ENCODE measurements around the gene CDC14A. TPM values are rescaled to one million over a fixed set of nuclear protein-coding genes. Genes with fewer than 3 reads are reported as not detected.

CDC14A gene
- total RNA-seq, 6 experiments from 2014 or later = 2.4 to 5.1 (median 3.0) TPM

DNA sequence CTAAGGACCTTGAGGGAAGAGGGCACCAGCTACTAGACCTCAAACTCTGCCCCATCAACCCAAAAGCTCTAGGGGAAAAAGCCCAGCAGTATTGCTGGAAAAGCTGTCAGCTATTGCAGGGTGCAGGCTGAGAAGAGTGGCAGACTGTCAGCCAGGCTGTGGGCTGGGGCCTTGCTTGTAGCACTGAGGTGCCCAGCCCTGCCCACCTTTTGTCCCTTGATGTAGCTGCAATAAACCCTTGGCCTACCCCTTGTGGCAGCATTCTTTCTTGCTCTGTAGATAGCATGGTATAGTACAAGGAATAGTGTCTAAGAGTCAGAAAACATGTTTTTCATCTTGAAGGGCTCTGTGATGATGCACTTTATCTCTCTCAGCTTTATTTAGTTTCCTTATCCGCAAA is 39.4 kb downstream of the CDC14A start:
- Mint-ChIP-seq H3K4me1 (ENCODE audit: low read depth) (peaks cover 20% of the 10 kb centered on the region), H3K4me3 (no peak overlapping the region)

DNA sequence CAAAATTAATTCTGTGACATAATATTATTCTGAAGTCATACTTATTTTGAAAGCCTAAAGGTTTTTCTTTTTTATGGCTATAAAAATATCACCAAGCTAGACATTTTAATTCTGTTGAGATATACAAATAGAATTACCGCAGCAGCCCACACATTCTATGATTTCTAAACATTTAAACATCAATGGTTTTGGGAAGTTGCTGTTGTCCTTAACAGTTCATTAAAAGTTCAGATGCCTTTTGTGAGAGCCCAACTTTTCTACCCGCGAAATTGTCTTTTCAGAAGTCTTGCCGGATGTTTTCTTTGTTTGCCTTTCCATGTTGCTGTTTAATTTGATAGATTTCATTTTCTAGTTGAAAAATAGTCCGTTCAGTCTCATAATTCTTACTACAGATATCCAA is 40.5 kb downstream of the CDC14A start:
- TF ChIP-seq, protein P1, sequence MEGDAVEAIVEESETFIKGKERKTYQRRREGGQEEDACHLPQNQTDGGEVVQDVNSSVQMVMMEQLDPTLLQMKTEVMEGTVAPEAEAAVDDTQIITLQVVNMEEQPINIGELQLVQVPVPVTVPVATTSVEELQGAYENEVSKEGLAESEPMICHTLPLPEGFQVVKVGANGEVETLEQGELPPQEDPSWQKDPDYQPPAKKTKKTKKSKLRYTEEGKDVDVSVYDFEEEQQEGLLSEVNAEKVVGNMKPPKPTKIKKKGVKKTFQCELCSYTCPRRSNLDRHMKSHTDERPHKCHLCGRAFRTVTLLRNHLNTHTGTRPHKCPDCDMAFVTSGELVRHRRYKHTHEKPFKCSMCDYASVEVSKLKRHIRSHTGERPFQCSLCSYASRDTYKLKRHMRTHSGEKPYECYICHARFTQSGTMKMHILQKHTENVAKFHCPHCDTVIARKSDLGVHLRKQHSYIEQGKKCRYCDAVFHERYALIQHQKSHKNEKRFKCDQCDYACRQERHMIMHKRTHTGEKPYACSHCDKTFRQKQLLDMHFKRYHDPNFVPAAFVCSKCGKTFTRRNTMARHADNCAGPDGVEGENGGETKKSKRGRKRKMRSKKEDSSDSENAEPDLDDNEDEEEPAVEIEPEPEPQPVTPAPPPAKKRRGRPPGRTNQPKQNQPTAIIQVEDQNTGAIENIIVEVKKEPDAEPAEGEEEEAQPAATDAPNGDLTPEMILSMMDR (IDR thresholded peaks at IDR 0.05) = no peak
- no peaks in the 10 kb centered on the region for H3K9me3 Mint-ChIP-seq
- H3K36me3 Mint-ChIP-seq (ENCODE audit: low read depth) = no peaks in the 10 kb centered on the region
- DNase-seq = no peak
- no peak overlapping the region for H3K27ac Mint-ChIP-seq
- H3K27me3 Mint-ChIP-seq (ENCODE audit: insufficient read depth) = no peaks in the 10 kb centered on the region; the same call in 1 of the 2 replicates
- no peak overlapping the region for H3K4me3 Mint-ChIP-seq
- peaks cover 11% of the 10 kb centered on the region for H3K4me1 Mint-ChIP-seq (ENCODE audit: low read depth)

More for the DNA sequence above, 39.4 kb downstream of the CDC14A start:
- no peaks in the 10 kb centered on the region for H3K36me3 Mint-ChIP-seq (ENCODE audit: low read depth)
- TF ChIP-seq, protein P1 (IDR thresholded peaks at IDR 0.05) = no peak
- DNase-seq = no peak
- H3K9me3 Mint-ChIP-seq = no peaks in the 10 kb centered on the region
- no peak overlapping the region for H3K27ac Mint-ChIP-seq
- H3K27me3 Mint-ChIP-seq (ENCODE audit: insufficient read depth) = no peaks in the 10 kb centered on the region; the same call in 1 of the 2 replicates

DNA sequence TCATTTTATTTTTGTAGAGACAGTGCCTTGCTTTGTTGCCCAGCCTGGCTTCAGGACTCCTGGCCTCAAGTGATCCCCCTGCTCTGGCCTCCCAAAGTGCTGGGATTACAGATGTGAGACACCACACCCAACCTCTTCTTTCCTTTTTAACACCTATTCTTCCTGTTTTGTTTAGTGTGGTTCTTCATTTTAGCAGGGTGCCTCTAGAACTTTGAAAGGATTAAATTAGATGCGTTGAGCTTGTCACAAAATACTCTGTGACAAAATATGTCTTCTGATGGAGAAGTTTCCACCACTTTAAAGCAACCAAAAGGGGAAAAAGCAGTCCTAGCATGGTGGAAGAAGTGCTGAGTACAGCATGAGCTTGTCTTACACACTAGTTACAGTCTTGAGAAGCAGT is 42.0 kb downstream of the CDC14A start:
- Mint-ChIP-seq H3K4me1 (ENCODE audit: low read depth) (peaks cover 6% of the 10 kb centered on the region; the same call in 1 of the 2 replicates), H3K36me3 (ENCODE audit: low read depth) (no peaks in the 10 kb centered on the region), H3K27me3 (ENCODE audit: insufficient read depth) (no peaks in the 10 kb centered on the region; the same call in 1 of the 2 replicates), H3K27ac (no peak overlapping the region), H3K4me3 (no peak overlapping the region), H3K9me3 (no peaks in the 10 kb centered on the region)
- no peak for DNase-seq
- TF ChIP-seq, protein P1 (IDR thresholded peaks at IDR 0.05) = no peak

DNA sequence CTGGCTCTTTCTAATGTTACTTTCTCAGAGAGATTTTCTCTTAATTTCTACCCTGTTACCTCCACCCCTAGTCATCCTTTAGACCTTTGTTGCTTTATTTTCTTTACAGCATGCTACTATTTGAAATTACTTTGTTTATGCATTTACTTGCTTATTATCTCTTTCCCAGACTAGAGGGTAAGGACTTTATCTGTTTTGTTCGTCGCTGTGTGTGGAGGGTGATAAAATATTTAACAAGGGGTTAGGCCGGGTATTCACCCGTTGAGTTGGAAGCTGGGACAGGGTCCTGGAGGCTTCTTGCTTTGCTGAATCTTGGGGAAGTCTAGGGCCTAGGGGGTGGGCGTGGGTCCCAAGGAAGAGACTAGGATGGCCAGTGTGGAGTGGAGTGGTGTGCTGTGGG is 43.6 kb downstream of the CDC14A start:
- no peaks in the 10 kb centered on the region for H3K9me3 Mint-ChIP-seq
- H3K27ac Mint-ChIP-seq = no peak overlapping the region
- H3K27me3 Mint-ChIP-seq (ENCODE audit: insufficient read depth) = no peaks in the 10 kb centered on the region; the same call in 1 of the 2 replicates
- no peak overlapping the region for H3K4me3 Mint-ChIP-seq
- TF ChIP-seq, protein P1 (IDR thresholded peaks at IDR 0.05) = no peak
- no peak for DNase-seq
- peaks cover 12% of the 10 kb centered on the region for H3K4me1 Mint-ChIP-seq (ENCODE audit: low read depth)
- H3K36me3 Mint-ChIP-seq (ENCODE audit: low read depth) = no peaks in the 10 kb centered on the region

DNA sequence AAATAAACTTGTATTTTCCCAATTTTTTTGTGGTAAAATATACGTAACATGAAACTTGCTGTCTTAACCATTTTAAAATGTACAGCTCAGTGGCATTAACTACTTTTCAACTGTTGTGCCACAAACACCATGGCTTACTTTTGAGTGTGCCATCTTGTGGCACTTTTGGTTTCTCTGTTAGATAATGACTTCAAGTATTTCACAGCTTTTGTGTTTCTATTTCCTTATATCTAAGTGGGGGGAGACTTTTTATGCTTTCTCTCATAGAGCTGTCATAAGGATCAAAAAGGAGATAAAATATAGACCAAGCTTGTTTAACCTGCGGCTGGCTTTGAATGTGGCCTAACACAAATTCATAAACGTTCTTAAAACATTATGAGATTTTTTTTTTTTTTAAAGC is 44.3 kb downstream of the CDC14A start:
- DNase-seq = no peak
- Mint-ChIP-seq H3K36me3 (ENCODE audit: low read depth) (no peaks in the 10 kb centered on the region), H3K27ac (no peak overlapping the region), H3K9me3 (no peaks in the 10 kb centered on the region), H3K4me1 (ENCODE audit: low read depth) (peaks cover 12% of the 10 kb centered on the region), H3K4me3 (no peak overlapping the region), H3K27me3 (ENCODE audit: insufficient read depth) (no peaks in the 10 kb centered on the region; the same call in 1 of the 2 replicates)
- TF ChIP-seq, protein P1 (IDR thresholded peaks at IDR 0.05) = no peak

DNA sequence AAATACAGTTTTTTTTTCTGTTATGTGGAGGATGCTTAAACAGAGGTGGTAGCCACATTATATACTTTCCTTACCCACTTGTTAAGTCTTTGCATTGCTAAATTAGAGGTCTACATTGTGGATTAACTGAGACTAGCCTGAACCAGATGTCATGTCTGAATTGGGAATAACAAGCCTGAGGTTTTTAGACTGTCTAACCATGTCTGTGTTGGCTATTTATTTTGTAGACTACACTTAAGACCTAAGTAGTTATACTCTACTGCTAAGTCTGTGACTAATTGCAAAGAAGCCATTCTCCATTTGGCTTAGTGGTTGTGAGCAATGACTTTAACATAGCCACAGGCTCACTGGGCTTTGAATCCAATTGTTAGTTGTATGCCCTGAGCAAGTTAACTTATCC is 45.4 kb downstream of the CDC14A start:
- Mint-ChIP-seq H3K9me3 (no peaks in the 10 kb centered on the region), H3K36me3 (ENCODE audit: low read depth) (no peaks in the 10 kb centered on the region), H3K4me1 (ENCODE audit: low read depth) (peaks cover 12% of the 10 kb centered on the region), H3K27me3 (ENCODE audit: insufficient read depth) (no peaks in the 10 kb centered on the region; the same call in 1 of the 2 replicates), H3K4me3 (no peak overlapping the region), H3K27ac (no peak overlapping the region)
- TF ChIP-seq, protein P1 (IDR thresholded peaks at IDR 0.05) = no peak
- no peak for DNase-seq
